Body of pancreas (tissue), 4 donors: ENCODE measurements around the gene JAGN1.

ENCODE experiments used
- POLR2A ChIP-seq, 3 donors: fragments of 450-650 bp; IDR thresholded peaks; one replicate each; pipeline ENCODE4 v1.6.1; 2016; ENCODE audit warnings: antibody characterized with exemption in 3 of 3, mild to moderate bottlenecking in 2 of 3
- TF ChIP-seq, protein P1 (sequence below), 7 experiments: fragments of 450-650 bp in 4 of 7; fragments of 200-600 bp in 3 of 7; sonication (generic) in 3 of 7; IDR thresholded peaks; one replicate each; pipeline ENCODE4 v1.5.1; 2016 to 2019; ENCODE audit warnings: antibody characterized with exemption in 7 of 7

DNA sequence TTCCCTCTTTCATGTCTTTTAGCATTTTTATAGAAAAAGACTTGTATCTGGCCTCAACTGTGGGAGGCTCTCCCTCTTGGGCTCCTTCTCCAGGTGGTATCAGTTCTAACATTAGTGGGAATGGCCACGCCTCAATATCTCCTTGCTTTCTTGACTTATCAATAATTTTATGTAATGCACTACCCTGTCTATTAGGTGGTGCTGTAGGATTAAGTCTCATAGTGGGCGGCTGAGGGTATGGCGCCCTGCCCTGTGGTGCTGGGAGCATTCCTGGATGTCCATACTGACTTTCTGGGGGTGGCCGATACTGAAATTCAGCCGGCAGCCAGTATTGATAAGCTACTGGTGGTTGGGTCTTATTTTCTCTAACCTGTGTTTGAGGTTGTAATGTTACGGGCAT is 37.9 kb upstream of the JAGN1 start:
- TF ChIP-seq POLR2A (IDR thresholded peaks at IDR 0.05), result no peak
- TF ChIP-seq, protein P1, sequence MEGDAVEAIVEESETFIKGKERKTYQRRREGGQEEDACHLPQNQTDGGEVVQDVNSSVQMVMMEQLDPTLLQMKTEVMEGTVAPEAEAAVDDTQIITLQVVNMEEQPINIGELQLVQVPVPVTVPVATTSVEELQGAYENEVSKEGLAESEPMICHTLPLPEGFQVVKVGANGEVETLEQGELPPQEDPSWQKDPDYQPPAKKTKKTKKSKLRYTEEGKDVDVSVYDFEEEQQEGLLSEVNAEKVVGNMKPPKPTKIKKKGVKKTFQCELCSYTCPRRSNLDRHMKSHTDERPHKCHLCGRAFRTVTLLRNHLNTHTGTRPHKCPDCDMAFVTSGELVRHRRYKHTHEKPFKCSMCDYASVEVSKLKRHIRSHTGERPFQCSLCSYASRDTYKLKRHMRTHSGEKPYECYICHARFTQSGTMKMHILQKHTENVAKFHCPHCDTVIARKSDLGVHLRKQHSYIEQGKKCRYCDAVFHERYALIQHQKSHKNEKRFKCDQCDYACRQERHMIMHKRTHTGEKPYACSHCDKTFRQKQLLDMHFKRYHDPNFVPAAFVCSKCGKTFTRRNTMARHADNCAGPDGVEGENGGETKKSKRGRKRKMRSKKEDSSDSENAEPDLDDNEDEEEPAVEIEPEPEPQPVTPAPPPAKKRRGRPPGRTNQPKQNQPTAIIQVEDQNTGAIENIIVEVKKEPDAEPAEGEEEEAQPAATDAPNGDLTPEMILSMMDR (IDR thresholded peaks at IDR 0.05), result no peak
